Measurements from ENCODE around the gene PGAP3.

The PGAP3 gene

GRCh38 chr17:39659279-39660010, 28.4 kb downstream of the PGAP3 start:
- DNase-seq (ENCODE audit: low read depth): no peak

- no peak for DNase-seq (ENCODE audit: low read depth)
Measured at GRCh38 chr17:39658760-39659159, 29.1 kb downstream of the PGAP3 start.

- no peak for DNase-seq (ENCODE audit: low read depth)
Measured at GRCh38 chr17:39658346-39658745, 29.5 kb downstream of the PGAP3 start.

GRCh38 chr17:39655105-39655504, 32.8 kb downstream of the PGAP3 start:
- DNase-seq (ENCODE audit: low read depth): no peak

GRCh38 chr17:39653662-39654331, 34.1 kb downstream of the PGAP3 start:
- peak; percentile 80 for DNase-seq (ENCODE audit: low read depth)

- DNase-seq (ENCODE audit: low read depth): no peak
Measured at GRCh38 chr17:39653316-39653661, 34.6 kb downstream of the PGAP3 start.

GRCh38 chr17:39652587-39653315, 35.1 kb downstream of the PGAP3 start:
- DNase-seq (ENCODE audit: low read depth): no peak

- DNase-seq (ENCODE audit: low read depth): no peak
Measured at GRCh38 chr17:39651923-39652586, 35.8 kb downstream of the PGAP3 start.

GRCh38 chr17:39650121-39650579, 37.7 kb downstream of the PGAP3 start:
- DNase-seq (ENCODE audit: low read depth): no peak

GRCh38 chr17:39648616-39649366, 39.1 kb downstream of the PGAP3 start:
- no peak for DNase-seq (ENCODE audit: low read depth)

- DNase-seq (ENCODE audit: low read depth): no peak
Measured at GRCh38 chr17:39647256-39647655, 40.6 kb downstream of the PGAP3 start.

- no peak for DNase-seq (ENCODE audit: low read depth)
Measured at GRCh38 chr17:39643271-39643670, 44.6 kb downstream of the PGAP3 start.

GRCh38 chr17:39642291-39643074, 45.4 kb downstream of the PGAP3 start:
- DNase-seq (ENCODE audit: low read depth): no peak

GRCh38 chr17:39641883-39642282, 46.0 kb downstream of the PGAP3 start:
- DNase-seq (ENCODE audit: low read depth): no peak

GRCh38 chr17:39641097-39641496, 46.8 kb downstream of the PGAP3 start:
- DNase-seq (ENCODE audit: low read depth): no peak

GRCh38 chr17:39640591-39641031, 47.2 kb downstream of the PGAP3 start:
- DNase-seq (ENCODE audit: low read depth): no peak

GRCh38 chr17:39639566-39640458, 48.0 kb downstream of the PGAP3 start:
- DNase-seq (ENCODE audit: low read depth): no peak

GRCh38 chr17:39639043-39639442, 48.8 kb downstream of the PGAP3 start:
- no peak for DNase-seq (ENCODE audit: low read depth)

- DNase-seq (ENCODE audit: low read depth): no peak
Measured at GRCh38 chr17:39638317-39638716, 49.5 kb downstream of the PGAP3 start.

All from activated T-cell treated with anti-CD3 and anti-CD28 coated beads for 1 hour (primary cell).